Activated CD8-positive, alpha-beta T cell treated with anti-CD3 and anti-CD28 coated beads for 36 hours (primary cell): Measurements from ENCODE around the gene ACSL3. TPM values are rescaled to one million over a fixed set of nuclear protein-coding genes. Genes with fewer than 3 reads are reported as not detected.

Experiments
- ATAC-seq: fragments of 200-7000 bp; cut with Tn5 transposase; one replicate; pipeline ENCODE4 v1.10.0; 2021; ENCODE audit warnings: mild to moderate bottlenecking, moderate library complexity
- CTCF ChIA-PET: fragments of 350-600 bp; sonication (Branson Sonifier 250); formaldehyde crosslinking; loops from one replicate; lab custom pipeline; 2021; ENCODE audit warnings: antibody characterized with exemption; lab: Charles Lee
- POLR2A ChIA-PET: fragments of 350-600 bp; sonication (Branson Sonifier 250); formaldehyde crosslinking; loops from one replicate; lab custom pipeline; 2021; ENCODE audit warnings: antibody characterized with exemption; lab: Charles Lee
- DNase-seq: peaks from one replicate; pipeline ENCODE4 v3.0.0-alpha.2; 2020
- H3K27ac Mint-ChIP-seq: one replicate; pipeline ENCODE4 v1.8.0; 2021; ENCODE audit warnings: mild to moderate bottlenecking, mixed read lengths
- H3K27me3 Mint-ChIP-seq: one replicate; pipeline ENCODE4 v1.8.0; 2021; ENCODE audit warnings: mixed read lengths
- H3K36me3 Mint-ChIP-seq: one replicate; pipeline ENCODE4 v1.8.0; 2021; ENCODE audit warnings: low read depth, mixed read lengths
- H3K4me1 Mint-ChIP-seq: one replicate; pipeline ENCODE4 v1.8.0; 2021; ENCODE audit warnings: low read depth, mixed read lengths
- H3K4me3 Mint-ChIP-seq: one replicate; pipeline ENCODE4 v1.8.0; 2021; ENCODE audit warnings: mild to moderate bottlenecking, moderate library complexity, mixed read lengths
- H3K9me3 Mint-ChIP-seq: one replicate; pipeline ENCODE4 v1.8.0; 2021; ENCODE audit warnings: mixed read lengths
- intact Hi-C: fragments of 100-400 bp; cut with micrococcal nuclease; formaldehyde crosslinking; loops from one replicate; pipeline ENCODE4 v1.10.0; 2022
- total RNA-seq, 2 experiments: library from RNA; stranded (reverse); gene quantifications; one replicate each; pipeline ENCODE4 v1.2.3, GENCODE V29; 2021
- TF ChIP-seq, protein P1 (sequence below): fragments of 200-600 bp; IDR thresholded peaks from one replicate; pipeline ENCODE4 v1.8.0; 2022; ENCODE audit warnings: antibody characterized with exemption, mild to moderate bottlenecking

Gene ACSL3
- total RNA-seq, 2 experiments from 2014 or later: 43.8 to 44.6 TPM

DNA sequence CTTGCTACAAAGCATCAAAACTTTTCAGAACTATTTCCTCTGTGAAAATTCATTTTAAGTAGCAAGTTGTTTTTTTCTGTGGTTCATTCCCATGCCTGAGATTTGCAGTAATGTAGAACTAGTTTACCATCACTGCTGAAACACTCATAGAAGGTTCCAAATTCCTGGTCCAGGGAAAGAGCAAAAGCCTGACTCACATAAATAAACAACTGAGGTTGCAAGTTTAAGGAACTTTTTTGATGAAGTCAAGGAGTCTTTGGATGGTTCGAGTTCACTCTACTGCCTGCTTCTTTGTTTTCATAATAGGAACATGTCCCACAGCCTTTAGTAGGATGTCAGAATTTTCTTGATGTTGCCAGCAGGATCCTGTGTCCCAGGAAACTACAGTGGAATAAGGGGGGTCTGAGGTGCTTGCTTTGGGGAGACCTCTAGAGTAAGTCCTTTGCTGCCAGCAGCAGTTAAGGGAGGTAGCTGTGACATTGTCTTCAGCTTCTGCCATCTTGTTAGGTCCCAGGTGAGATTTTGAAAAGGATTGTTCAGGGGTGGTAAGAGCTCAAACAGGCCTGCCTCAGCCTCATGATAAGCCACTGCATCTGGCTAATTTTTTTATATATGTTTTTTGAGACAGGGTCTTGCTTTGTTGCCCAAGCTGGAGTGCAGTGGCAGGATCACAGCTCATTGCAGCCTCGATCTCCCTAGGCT, 43.9 kb downstream of the ACSL3 start:
- Mint-ChIP-seq H3K4me3 (no peak overlapping the region), H3K36me3 (peaks cover 17% of the 10 kb centered on the region), H3K4me1 (peaks cover 31% of the 10 kb centered on the region), H3K27ac (no peak overlapping the region), H3K9me3 (no peaks in the 10 kb centered on the region), H3K27me3 (no peaks in the 10 kb centered on the region)
- ChIA-PET CTCF (interaction anchor here (0.9 to 1.7 kb wide), 4 partner anchors 15 to 202 kb away, joined by 3 to 6 read pairs (median 4); no protein-coding TSS in a partner anchor), POLR2A (no interaction called here)
- intact Hi-C loops: loop anchor here (5.0 kb wide), 1 partner anchor 107 kb away; no protein-coding TSS in a partner anchor
- TF ChIP-seq, protein P1, sequence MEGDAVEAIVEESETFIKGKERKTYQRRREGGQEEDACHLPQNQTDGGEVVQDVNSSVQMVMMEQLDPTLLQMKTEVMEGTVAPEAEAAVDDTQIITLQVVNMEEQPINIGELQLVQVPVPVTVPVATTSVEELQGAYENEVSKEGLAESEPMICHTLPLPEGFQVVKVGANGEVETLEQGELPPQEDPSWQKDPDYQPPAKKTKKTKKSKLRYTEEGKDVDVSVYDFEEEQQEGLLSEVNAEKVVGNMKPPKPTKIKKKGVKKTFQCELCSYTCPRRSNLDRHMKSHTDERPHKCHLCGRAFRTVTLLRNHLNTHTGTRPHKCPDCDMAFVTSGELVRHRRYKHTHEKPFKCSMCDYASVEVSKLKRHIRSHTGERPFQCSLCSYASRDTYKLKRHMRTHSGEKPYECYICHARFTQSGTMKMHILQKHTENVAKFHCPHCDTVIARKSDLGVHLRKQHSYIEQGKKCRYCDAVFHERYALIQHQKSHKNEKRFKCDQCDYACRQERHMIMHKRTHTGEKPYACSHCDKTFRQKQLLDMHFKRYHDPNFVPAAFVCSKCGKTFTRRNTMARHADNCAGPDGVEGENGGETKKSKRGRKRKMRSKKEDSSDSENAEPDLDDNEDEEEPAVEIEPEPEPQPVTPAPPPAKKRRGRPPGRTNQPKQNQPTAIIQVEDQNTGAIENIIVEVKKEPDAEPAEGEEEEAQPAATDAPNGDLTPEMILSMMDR: no peak
- DNase-seq (no peak), ATAC-seq (no peak)

DNA sequence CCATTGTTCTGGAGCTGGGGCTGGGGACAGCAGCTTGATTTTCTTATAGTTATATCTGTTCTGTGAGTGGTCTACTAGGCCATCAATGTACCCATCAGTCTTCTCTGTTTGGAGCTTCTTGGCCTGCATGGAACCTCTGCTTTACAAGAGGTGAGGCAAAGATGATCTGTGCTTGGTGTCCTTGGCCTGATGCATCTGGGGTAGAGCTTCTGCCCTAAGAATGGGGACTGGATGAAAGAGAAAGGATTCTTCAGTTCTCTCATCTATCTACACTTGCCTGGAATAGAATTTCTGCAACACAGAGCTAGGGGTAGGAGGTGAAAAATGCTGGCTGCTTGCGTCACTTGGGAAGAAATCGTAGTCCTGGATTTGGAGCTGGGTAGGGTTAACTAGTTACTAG, 46.2 kb downstream of the ACSL3 start:
- peaks cover 29% of the 10 kb centered on the region for H3K4me1 Mint-ChIP-seq
- H3K27ac Mint-ChIP-seq: no peak overlapping the region
- ChIA-PET CTCF (interaction anchor here (0.9 to 2.5 kb wide), 5 partner anchors 9 to 217 kb away, joined by 3 to 6 read pairs (median 4); no protein-coding TSS in a partner anchor), POLR2A (interaction anchor here (1.0 kb wide), 1 partner anchor 119 kb away, joined by 3 read pairs; no protein-coding TSS in a partner anchor)
- peaks cover 28% of the 10 kb centered on the region for H3K36me3 Mint-ChIP-seq
- TF ChIP-seq, protein P1: no peak
- H3K4me3 Mint-ChIP-seq: no peak overlapping the region
- H3K9me3 Mint-ChIP-seq: no peaks in the 10 kb centered on the region
- DNase-seq (no peak), ATAC-seq (no peak)
- no peaks in the 10 kb centered on the region for H3K27me3 Mint-ChIP-seq
- intact Hi-C loops: no loop called here

DNA sequence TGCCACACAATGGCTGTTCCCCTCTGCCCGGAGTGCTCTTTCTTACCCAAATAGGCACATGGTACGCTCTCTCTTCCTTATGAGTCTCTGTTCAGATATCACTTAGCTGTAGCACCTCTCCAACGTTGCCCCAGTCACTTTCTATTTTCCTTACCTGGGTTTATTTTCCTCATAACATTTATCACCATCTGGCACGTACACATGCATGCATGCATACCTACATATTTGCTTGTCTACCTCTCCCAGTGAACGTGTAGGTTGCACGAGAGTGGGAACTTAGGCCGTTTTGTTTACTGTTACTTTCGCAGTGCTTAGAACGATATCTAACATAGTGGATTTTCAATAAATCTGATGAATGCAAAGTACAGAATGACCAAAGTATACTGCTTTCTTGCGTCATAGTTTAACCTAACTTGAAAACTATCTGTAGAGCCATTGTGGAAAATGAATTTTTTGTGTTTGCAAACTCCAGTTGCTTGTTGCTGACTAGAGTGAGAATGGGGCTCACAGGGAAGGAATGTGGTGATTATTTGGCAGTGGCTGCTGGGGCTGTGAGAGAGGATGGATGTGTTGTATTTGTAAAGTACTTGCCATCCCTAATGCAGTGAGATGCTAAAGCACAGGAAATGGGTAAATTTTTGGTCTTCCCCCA, 47.1 kb downstream of the ACSL3 start:
- Mint-ChIP-seq H3K4me1 (peaks cover 34% of the 10 kb centered on the region), H3K27me3 (no peaks in the 10 kb centered on the region), H3K4me3 (no peak overlapping the region), H3K27ac (no peak overlapping the region), H3K36me3 (peaks cover 28% of the 10 kb centered on the region), H3K9me3 (no peaks in the 10 kb centered on the region)
- DNase-seq (no peak), ATAC-seq (no peak)
- TF ChIP-seq, protein P1: no peak
- POLR2A ChIA-PET: interaction anchor here (1.0 kb wide), 1 partner anchor 120 kb away, joined by 3 read pairs; no protein-coding TSS in a partner anchor
- intact Hi-C loops: no loop called here
- CTCF ChIA-PET: interaction anchor here (0.9 to 2.5 kb wide), 5 partner anchors 8 to 218 kb away, joined by 3 to 6 read pairs (median 4); no protein-coding TSS in a partner anchor

DNA sequence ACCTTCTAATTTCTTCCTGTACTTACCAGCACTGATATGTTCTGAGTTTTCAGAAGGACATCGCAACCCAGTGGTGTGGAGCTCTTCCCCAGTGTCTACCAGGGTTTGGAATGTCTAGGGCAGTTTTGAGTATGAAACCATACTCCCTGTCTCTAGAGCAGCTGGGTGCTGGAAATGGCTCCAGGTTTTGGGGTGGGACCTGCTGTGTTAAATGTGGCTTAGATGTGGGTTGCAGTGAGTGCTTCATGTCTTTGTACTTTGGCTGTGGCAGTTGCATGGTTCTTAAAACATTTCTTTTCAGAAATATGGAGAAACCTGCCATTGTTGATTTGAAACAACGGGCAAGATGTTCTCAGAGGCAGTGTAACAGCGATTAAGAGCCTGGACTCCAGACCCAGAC, 48.5 kb downstream of the ACSL3 start:
- intact Hi-C loops: no loop called here
- Mint-ChIP-seq H3K36me3 (peaks cover 33% of the 10 kb centered on the region), H3K27me3 (no peaks in the 10 kb centered on the region), H3K27ac (no peak overlapping the region), H3K4me3 (no peak overlapping the region), H3K9me3 (no peaks in the 10 kb centered on the region), H3K4me1 (peaks cover 36% of the 10 kb centered on the region)
- DNase-seq: no peak
- TF ChIP-seq, protein P1: no peak
- ChIA-PET CTCF (interaction anchor here (1.8 kb wide), 1 partner anchor 202 kb away, joined by 7 read pairs; no protein-coding TSS in a partner anchor), POLR2A (no interaction called here)
- no peak for ATAC-seq
